Caki2 (cell line): ENCODE data around the gene MAN1A1. TPM values are rescaled to one million over a fixed set of nuclear protein-coding genes. Genes with fewer than 3 reads are reported as not detected.
A peak's percentile ranks its signal among the peaks of the same experiment; 100 is the strongest.
"Not testable (repeated sequence)": the region's sequence is repeated elsewhere in the genome, so short reads cannot be mapped to it uniquely, and the experiment has no call there.

Experiments used
- DNase-seq: peaks from one replicate; pipeline ENCODE4 v3.0.0-alpha.2; 2015; ENCODE audit warnings: low read depth
- in situ Hi-C: cut with HindIII; loops from 2 replicates; pipeline ENCODE4 v1.10.0; 2016; ENCODE audit warnings: low sequenced_read_pairs, low pct_unique_long_range_greater_than_20kb, mixed read lengths
- total RNA-seq: library from RNA; depleted of rRNA; stranded (reverse); fragments of >200 nt; shearing (Covaris generic); gene quantifications from 2 replicates; pipeline ENCODE4 v1.2.3, GENCODE V29; 2014; ENCODE audit warnings: low replicate concordance

Gene MAN1A1
- total RNA-seq, 1 experiment from 2014 or later: 1.2 TPM

GRCh38 chr6:119313937-119314884 is 35.4 kb downstream of the MAN1A1 start:
- in situ Hi-C loops: no loop called here
- DNase-seq: no peak

GRCh38 chr6:119312875-119313338 is 36.7 kb downstream of the MAN1A1 start:
- DNase-seq: no peak
- in situ Hi-C loops: no loop called here

- DNase-seq: no peak
- in situ Hi-C loops: no loop called here
Measured at GRCh38 chr6:119312441-119312840, 37.1 kb downstream of the MAN1A1 start.

- DNase-seq: no peak
Measured at GRCh38 chr6:119311514-119312142, 37.9 kb downstream of the MAN1A1 start.

GRCh38 chr6:119310486-119311036 is 39.0 kb downstream of the MAN1A1 start:
- DNase-seq: no peak
- in situ Hi-C loops: no loop called here

More at GRCh38 chr6:119311514-119312142, 37.9 kb downstream of the MAN1A1 start:
- in situ Hi-C loops: no loop called here

- peak; percentile 71 for DNase-seq
- in situ Hi-C loops: no loop called here
Measured at GRCh38 chr6:119308991-119309657, 40.4 kb downstream of the MAN1A1 start.

GRCh38 chr6:119308048-119308570 is 41.5 kb downstream of the MAN1A1 start:
- in situ Hi-C loops: no loop called here
- DNase-seq: peak; percentile 81

GRCh38 chr6:119307056-119307455 is 42.5 kb downstream of the MAN1A1 start:
- in situ Hi-C loops: no loop called here
- DNase-seq: no peak

GRCh38 chr6:119306396-119306968 is 43.1 kb downstream of the MAN1A1 start:
- in situ Hi-C loops: no loop called here
- no peak for DNase-seq

GRCh38 chr6:119303164-119303887 is 46.2 kb downstream of the MAN1A1 start:
- no peak for DNase-seq
- in situ Hi-C loops: no loop called here

GRCh38 chr6:119301429-119301828 is 48.1 kb downstream of the MAN1A1 start:
- DNase-seq: no peak
- in situ Hi-C loops: no loop called here

- in situ Hi-C loops: no loop called here
- DNase-seq: no peak
Measured at GRCh38 chr6:119299694-119300093, 49.9 kb downstream of the MAN1A1 start.

- DNase-seq: no peak
- in situ Hi-C loops: no loop called here
Measured at GRCh38 chr6:119297049-119297448, 52.5 kb downstream of the MAN1A1 start.

GRCh38 chr6:119296036-119297035 is 53.2 kb downstream of the MAN1A1 start:
- no peak for DNase-seq
- in situ Hi-C loops: no loop called here

- DNase-seq: no peak
- in situ Hi-C loops: no loop called here
Measured at GRCh38 chr6:119294984-119295383, 54.6 kb downstream of the MAN1A1 start.

GRCh38 chr6:119291060-119291459 is 58.5 kb downstream of the MAN1A1 start:
- in situ Hi-C loops, DNase-seq: not testable (repeated sequence)
